Activated CD4-positive, alpha-beta T cell treated with anti-CD3 and anti-CD28 coated beads, Interleukin-2, amount 50 U/mL, for 24 hours (primary cell): ENCODE measurements around the gene NKX1-1.
"Not testable (repeated sequence)": the region's sequence is repeated elsewhere in the genome, so short reads cannot be mapped to it uniquely, and the experiment has no call there.

Source experiments
- DNase-seq, 2 donors: peaks; one replicate each; pipeline ENCODE4 v3.0.0-alpha.2; 2020; ENCODE audit warnings: low read depth in 1 of 2, low spot score in 1 of 2

Gene NKX1-1

GRCh38 chr4:1406394-1406980, at the start of gene NKX1-1:
NKX1-1 (minus strand) TSS chr4:1406442; CDS start chr4:1406442, 0 bp downstream.
- no peak for DNase-seq

- no peak for DNase-seq
These were observed 47.5 kb upstream of the NKX1-1 start for GRCh38 chr4:1453731-1454130.

- DNase-seq, result no peak
These were observed 46.3 kb upstream of the NKX1-1 start for GRCh38 chr4:1452431-1453051.

- DNase-seq, result no peak
These were observed 45.5 kb upstream of the NKX1-1 start for GRCh38 chr4:1451752-1452122.

- no peak for DNase-seq
These were observed 45.0 kb upstream of the NKX1-1 start for GRCh38 chr4:1451106-1451751.

- DNase-seq, result no peak
These were observed 43.8 kb upstream of the NKX1-1 start for GRCh38 chr4:1449833-1450741.

GRCh38 chr4:1449475-1449832, 43.2 kb upstream of the NKX1-1 start:
- no peak for DNase-seq

- no peak for DNase-seq
These were observed 42.6 kb upstream of the NKX1-1 start for GRCh38 chr4:1448589-1449420.

- no peak for DNase-seq
These were observed 41.7 kb upstream of the NKX1-1 start for GRCh38 chr4:1447676-1448588.

GRCh38 chr4:1446502-1447386, 40.5 kb upstream of the NKX1-1 start:
- DNase-seq, result no peak

GRCh38 chr4:1445716-1446445, 39.6 kb upstream of the NKX1-1 start:
- DNase-seq, result no peak

GRCh38 chr4:1443688-1444172, 37.5 kb upstream of the NKX1-1 start:
- DNase-seq, result not testable (repeated sequence)

GRCh38 chr4:1427010-1427409, 20.8 kb upstream of the NKX1-1 start:
- no peak for DNase-seq

- no peak for DNase-seq
These were observed 15.4 kb upstream of the NKX1-1 start for GRCh38 chr4:1421657-1422056.

- no peak for DNase-seq
These were observed 13.5 kb upstream of the NKX1-1 start for GRCh38 chr4:1419708-1420107.

- DNase-seq, result no peak
These were observed 12.4 kb upstream of the NKX1-1 start for GRCh38 chr4:1418494-1419285.
